RWPE1 (cell line): ENCODE data around the gene CSPG5.

ENCODE experiments used
- CTCF ChIA-PET: fragments of 350-600 bp; sonication (Branson Sonifier 250); formaldehyde crosslinking; extraction: SDS; loops from one replicate; lab custom pipeline; 2021; lab: Yijun Ruan, JAX
- POLR2A ChIA-PET: fragments of 400-600 bp; formaldehyde crosslinking; extraction: SDS; loops from one replicate; lab custom pipeline; 2020; ENCODE audit warnings: antibody characterized with exemption; ENCODE audit not compliant: low non-redundant PET; lab: Yijun Ruan, JAX
- DNase-seq: peaks from one replicate; pipeline ENCODE4 v3.0.0; 2012; ENCODE audit warnings: low spot score
- H3K27ac ChIP-seq: fragments of 450-650 bp; 2 replicates; pipeline ENCODE4 v1.5.1; 2017
- TF ChIP-seq, protein P1 (sequence below): fragments of 450-650 bp; conservative IDR thresholded peaks from 2 replicates; pipeline ENCODE4 v1.5.1; 2017; ENCODE audit warnings: low read depth, mild to moderate bottlenecking

Gene CSPG5

DNA sequence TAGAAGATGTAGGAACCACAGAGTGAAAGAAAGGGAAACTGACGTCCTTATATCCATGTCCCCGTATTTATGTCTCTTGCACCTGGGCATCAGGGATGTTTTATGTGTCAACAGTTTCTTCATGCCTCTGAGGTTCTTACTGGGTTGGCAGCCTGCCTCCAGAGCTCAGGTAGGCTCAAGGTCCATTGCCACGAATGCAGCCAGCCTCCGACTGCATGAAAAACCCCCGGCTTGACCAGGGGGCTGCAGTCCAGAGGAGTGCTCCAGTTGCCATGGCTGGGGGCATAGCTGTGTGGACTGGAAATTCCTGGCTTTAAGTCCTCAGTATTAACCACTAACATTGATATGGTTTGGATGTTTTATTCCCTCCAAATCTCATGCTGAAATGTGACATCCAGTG lies 2.8 kb upstream of the CSPG5 start:
- TF ChIP-seq, protein P1, sequence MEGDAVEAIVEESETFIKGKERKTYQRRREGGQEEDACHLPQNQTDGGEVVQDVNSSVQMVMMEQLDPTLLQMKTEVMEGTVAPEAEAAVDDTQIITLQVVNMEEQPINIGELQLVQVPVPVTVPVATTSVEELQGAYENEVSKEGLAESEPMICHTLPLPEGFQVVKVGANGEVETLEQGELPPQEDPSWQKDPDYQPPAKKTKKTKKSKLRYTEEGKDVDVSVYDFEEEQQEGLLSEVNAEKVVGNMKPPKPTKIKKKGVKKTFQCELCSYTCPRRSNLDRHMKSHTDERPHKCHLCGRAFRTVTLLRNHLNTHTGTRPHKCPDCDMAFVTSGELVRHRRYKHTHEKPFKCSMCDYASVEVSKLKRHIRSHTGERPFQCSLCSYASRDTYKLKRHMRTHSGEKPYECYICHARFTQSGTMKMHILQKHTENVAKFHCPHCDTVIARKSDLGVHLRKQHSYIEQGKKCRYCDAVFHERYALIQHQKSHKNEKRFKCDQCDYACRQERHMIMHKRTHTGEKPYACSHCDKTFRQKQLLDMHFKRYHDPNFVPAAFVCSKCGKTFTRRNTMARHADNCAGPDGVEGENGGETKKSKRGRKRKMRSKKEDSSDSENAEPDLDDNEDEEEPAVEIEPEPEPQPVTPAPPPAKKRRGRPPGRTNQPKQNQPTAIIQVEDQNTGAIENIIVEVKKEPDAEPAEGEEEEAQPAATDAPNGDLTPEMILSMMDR, result no peak
- H3K27ac ChIP-seq, result no peak overlapping the region
- POLR2A ChIA-PET, result no interaction called here
- CTCF ChIA-PET, result no interaction called here
- DNase-seq, result no peak

DNA sequence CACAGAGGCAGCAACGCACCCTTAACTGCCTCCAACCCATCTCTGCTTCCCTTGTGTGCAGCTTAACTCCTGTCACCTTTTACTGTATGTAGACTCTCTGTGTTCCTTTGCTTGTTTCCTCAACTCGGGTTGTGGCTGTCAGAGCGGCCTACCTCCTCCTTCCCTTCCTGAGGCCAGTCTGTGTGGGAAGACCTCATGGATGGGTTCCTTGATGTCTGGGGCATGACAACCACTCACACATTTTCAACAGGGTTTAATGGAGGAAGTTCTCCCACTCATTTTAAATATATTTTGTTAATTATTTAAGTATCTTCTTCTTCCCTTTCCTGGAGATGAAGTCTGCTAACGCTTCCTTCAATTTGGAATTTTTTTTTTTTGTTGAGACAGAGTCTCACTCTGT lies 1.8 kb upstream of the CSPG5 start:
- POLR2A ChIA-PET, result no interaction called here
- TF ChIP-seq, protein P1, result no peak
- H3K27ac ChIP-seq, result no peak overlapping the region
- CTCF ChIA-PET, result interaction anchor here (0.6 kb wide), 1 partner anchor 258 kb away, joined by 5 read pairs; no protein-coding TSS in a partner anchor
- no peak for DNase-seq

DNA sequence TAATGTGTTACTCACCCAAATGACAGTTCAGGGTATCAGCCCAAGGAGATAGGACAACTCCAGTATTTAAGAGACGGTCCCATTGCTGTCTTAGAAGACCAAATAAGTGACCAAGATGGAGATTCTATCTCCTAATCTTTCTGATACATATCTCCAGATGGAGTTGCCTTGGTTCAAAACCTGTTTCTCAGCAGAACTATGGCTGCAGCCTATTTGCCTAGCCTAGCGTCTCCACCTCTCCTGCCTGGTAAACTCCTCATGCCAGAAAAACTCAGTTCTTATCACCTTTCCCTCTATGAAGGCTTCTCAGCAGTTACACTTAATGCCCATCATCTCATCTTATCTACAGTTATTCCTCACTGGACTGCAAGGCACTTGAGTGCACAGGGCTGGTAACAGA lies 1.2 kb upstream of the CSPG5 start:
- ChIA-PET CTCF (interaction anchor here (0.6 kb wide), 1 partner anchor 257 kb away, joined by 5 read pairs; no protein-coding TSS in a partner anchor), POLR2A (no interaction called here)
- no peak for DNase-seq
- H3K27ac ChIP-seq, result no peak overlapping the region
- TF ChIP-seq, protein P1, result no peak

DNA sequence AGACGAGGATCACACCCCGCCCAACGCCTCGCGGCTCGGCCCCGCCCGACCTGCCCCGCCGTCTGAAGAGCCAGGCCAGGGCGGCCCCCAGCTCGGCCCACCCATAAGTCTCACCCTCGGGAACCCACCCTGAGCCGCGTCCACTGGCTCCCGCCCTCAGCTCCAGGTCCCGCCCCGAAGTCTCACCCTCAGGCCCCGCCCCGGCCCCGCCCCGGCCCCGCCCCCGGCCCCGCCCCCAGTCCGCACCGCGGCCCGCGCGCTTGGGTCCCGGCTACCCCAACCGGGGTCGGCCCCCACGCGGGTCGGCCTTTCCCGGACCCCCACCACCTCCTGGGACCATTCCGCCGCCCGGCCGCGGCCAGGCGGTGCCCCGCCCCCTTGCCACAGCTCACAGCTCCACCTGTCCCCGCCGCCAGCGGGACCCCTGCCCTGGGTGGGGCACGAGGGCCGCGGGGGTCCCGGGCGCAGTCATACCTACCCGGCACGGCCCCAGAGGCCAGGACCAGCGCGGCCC lies 489 bp downstream of the CSPG5 start:
- POLR2A ChIA-PET, result no interaction called here

DNA sequence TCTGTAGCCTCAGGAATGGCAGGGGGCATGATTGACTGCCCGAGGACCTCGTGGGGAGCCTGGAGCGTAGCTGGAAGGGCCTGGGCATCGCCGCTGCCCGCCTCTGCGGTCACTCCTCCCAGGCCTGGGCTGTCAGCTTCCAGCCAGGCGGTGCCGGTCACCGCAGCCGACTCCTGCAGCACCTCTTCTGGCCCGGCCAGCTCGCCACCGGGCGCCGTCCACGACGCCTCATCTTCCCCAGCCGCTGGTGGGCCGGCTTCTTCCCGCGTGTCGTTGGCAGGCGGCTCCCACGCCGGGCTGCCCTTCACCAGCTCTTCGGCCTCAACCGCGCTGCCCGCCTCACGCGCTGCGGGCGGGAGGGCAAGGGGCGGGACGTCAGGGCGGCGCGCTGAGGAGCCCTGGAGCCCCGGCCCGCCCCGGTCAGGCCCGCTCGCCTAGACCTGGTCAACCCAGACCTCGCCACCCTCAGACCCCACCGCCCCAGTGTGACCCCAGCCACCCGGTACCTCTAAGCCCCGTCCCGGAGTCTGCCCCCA lies 1.0 kb downstream of the CSPG5 start:
- POLR2A ChIA-PET, result no interaction called here
- CTCF ChIA-PET, result interaction anchor here (1.1 kb wide), 1 partner anchor 55 kb away, joined by 5 read pairs; no protein-coding TSS in a partner anchor
- H3K27ac ChIP-seq, result no peak overlapping the region
- no peak for DNase-seq
- TF ChIP-seq, protein P1, result no peak

More for the DNA sequence above, 489 bp downstream of the CSPG5 start:
- TF ChIP-seq, protein P1, result no peak
- peak; percentile 37 for DNase-seq
- CTCF ChIA-PET, result interaction anchor here (1.1 kb wide), 1 partner anchor 56 kb away, joined by 5 read pairs; no protein-coding TSS in a partner anchor
- no peak overlapping the region for H3K27ac ChIP-seq

DNA sequence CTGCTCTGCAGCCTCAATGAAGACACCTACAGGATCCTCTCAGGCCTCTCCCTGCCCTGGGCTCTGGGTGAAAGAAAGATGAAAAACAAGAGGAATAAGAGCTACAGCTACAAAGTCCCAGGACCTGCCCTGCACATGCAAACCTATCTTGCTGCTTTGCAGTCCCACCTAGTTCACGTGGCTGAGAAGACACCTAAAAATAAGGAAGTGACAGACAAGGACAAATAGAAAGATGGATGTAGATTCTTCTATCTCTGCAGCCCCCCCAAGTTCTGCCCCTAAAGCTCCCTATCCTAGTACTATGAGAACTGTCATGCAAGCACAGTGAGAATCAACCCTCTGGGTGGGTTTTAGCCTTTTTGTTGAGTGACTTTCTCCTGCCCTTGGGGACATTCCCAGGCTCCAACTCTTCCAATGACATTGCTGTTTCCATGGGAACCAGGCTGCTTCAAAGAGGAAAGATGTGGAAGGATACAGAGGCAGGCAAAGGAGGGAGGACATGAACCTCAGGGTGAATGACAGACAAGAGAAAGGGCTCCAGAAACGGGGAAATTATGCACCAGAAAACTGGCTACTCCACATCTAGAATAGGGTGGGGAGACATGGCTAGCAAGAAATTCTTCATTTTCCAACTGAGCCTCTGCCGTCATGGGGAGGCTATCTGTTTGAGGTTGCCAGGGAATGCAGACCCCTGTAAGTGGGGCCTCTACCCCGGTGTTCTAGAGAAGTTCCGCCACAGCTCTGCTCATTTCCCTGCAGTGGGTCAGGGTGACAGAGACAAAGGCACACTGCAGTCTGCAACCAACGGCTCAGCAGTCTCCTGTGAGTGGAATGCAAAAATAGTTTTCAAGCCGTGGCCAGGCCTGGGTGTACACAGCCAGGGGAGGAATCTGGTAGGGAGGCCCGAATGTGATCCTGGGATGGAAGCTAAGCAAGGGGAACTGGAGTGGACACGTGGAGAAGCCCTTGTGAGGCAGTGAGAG lies 5.2 kb downstream of the CSPG5 start:
- H3K27ac ChIP-seq, result no peak overlapping the region
- POLR2A ChIA-PET, result no interaction called here
- CTCF ChIA-PET, result no interaction called here
- TF ChIP-seq, protein P1, result no peak
- DNase-seq, result no peak
